Thoracic aorta (tissue), 2 donors: ENCODE data around the gene RELN. TPM values are rescaled to one million over a fixed set of nuclear protein-coding genes. Genes with fewer than 3 reads are reported as not detected.

Experiments
- ATAC-seq: fragments of 150-250 bp; one replicate; pipeline ENCODE4 v1.8.0; 2017; ENCODE audit warnings: low read depth; ENCODE audit not compliant: insufficient number of reproducible peaks, low FRiP score
- DNase-seq: peaks from one replicate; pipeline ENCODE4 v3.0.0-alpha.2; 2020; ENCODE audit warnings: low spot score
- H3K27ac ChIP-seq, 2 donors: fragments of 200-600 bp; sonication (generic); 1 replicate in 1 of 2; 2 replicates in 1 of 2; pipeline ENCODE4 v1.5.1; 2016; ENCODE audit warnings: mild to moderate bottlenecking in 2 of 2, moderate library complexity in 2 of 2
- H3K27me3 ChIP-seq: fragments of 200-600 bp; sonication (generic); replicated peaks from 2 replicates; pipeline ENCODE4 v1.6.0; 2016; ENCODE audit warnings: mild to moderate bottlenecking; ENCODE audit not compliant: insufficient read depth
- H3K36me3 ChIP-seq: fragments of 200-600 bp; sonication (generic); one replicate; pipeline ENCODE4 v1.5.1; 2016
- H3K4me1 ChIP-seq, 2 donors: fragments of 200-600 bp; sonication (generic); 1 replicate in 1 of 2; 2 replicates in 1 of 2; pipeline versions ENCODE4 v1.5.1 to v1.6.0; 2016; ENCODE audit warnings: low read depth in 2 of 2, mild to moderate bottlenecking in 1 of 2; ENCODE audit not compliant: control insufficient read depth in 1 of 2
- H3K4me3 ChIP-seq: fragments of 200-600 bp; sonication (generic); 2 replicates; pipeline ENCODE4 v1.5.1; 2016; ENCODE audit warnings: mild to moderate bottlenecking
- H3K9me3 ChIP-seq: fragments of 200-600 bp; sonication (generic); 2 replicates; pipeline ENCODE4 v1.5.1; 2016
- CTCF ChIP-seq: fragments of 200-600 bp; sonication (generic); IDR thresholded peaks from one replicate; pipeline ENCODE4 v1.5.1; 2019; ENCODE audit warnings: antibody characterized with exemption
- total RNA-seq, 2 donors: library from RNA; depleted of rRNA; stranded (reverse); fragments of >200 nt; gene quantifications; one replicate each; pipeline versions ENCODE4 v1.1.0 to v1.2.3, GENCODE V29; 2016

The RELN gene
- total RNA-seq, 2 donors from 2014 or later: 0.49 to 5.1 TPM

GRCh38 chr7:103593691-103594090 lies 395.8 kb downstream of the RELN start:
- no peak for DNase-seq
- TF ChIP-seq CTCF: no peak
- Histone ChIP-seq H3K4me1 (no peaks in the 10 kb centered on the region), H3K4me3 (no peak overlapping the region), H3K27me3 (no peaks in the 10 kb centered on the region), H3K27ac (no peak overlapping the region), H3K36me3 (no peaks in the 10 kb centered on the region), H3K9me3 (no peaks in the 10 kb centered on the region)
- ATAC-seq: no peak

- no peaks in the 10 kb centered on the region for H3K9me3 ChIP-seq
- H3K36me3 ChIP-seq: no peaks in the 10 kb centered on the region
- ATAC-seq (no peak), DNase-seq (no peak)
- no peak overlapping the region for H3K27ac ChIP-seq
- no peaks in the 10 kb centered on the region for H3K4me1 ChIP-seq
- H3K27me3 ChIP-seq: no peaks in the 10 kb centered on the region
- no peak overlapping the region for H3K4me3 ChIP-seq
- no peak for TF ChIP-seq CTCF
These were observed 396.6 kb downstream of the RELN start for GRCh38 chr7:103592844-103593243.

GRCh38 chr7:103592187-103592586 lies 397.3 kb downstream of the RELN start:
- Histone ChIP-seq H3K4me3 (no peak overlapping the region), H3K4me1 (no peaks in the 10 kb centered on the region), H3K27ac (no peak overlapping the region), H3K9me3 (no peaks in the 10 kb centered on the region), H3K27me3 (no peaks in the 10 kb centered on the region), H3K36me3 (no peaks in the 10 kb centered on the region)
- ATAC-seq: no peak
- no peak for TF ChIP-seq CTCF
- no peak for DNase-seq

GRCh38 chr7:103580031-103580430 lies 409.4 kb downstream of the RELN start:
- no peaks in the 10 kb centered on the region for H3K36me3 ChIP-seq
- no peak overlapping the region for H3K27ac ChIP-seq
- DNase-seq (no peak), ATAC-seq (no peak)
- no peak for TF ChIP-seq CTCF
- H3K4me3 ChIP-seq: no peak overlapping the region
- no peaks in the 10 kb centered on the region for H3K9me3 ChIP-seq
- H3K4me1 ChIP-seq: peaks cover 0 to 13% of the 10 kb centered on the region in 2 donors
- no peaks in the 10 kb centered on the region for H3K27me3 ChIP-seq

GRCh38 chr7:103577059-103577458 lies 412.4 kb downstream of the RELN start:
- Histone ChIP-seq H3K36me3 (no peaks in the 10 kb centered on the region), H3K4me3 (no peak overlapping the region), H3K27me3 (no peaks in the 10 kb centered on the region), H3K4me1 (peaks cover 0 to 13% of the 10 kb centered on the region in 2 donors), H3K9me3 (no peaks in the 10 kb centered on the region), H3K27ac (no peak overlapping the region)
- TF ChIP-seq CTCF: no peak
- DNase-seq (no peak), ATAC-seq (no peak)
